Neural cell (in vitro differentiated cells): ENCODE data around the gene MMP14. TPM values are rescaled to one million over a fixed set of nuclear protein-coding genes. Genes with fewer than 3 reads are reported as not detected.

ENCODE experiments used
- H2AFZ ChIP-seq: fragments of 200-600, 300-800 bp; sonication (generic), shearing (Covaris generic); 2 replicates; pipeline ENCODE4 v1.6.0; 2014; ENCODE audit warnings: low read depth, mild to moderate bottlenecking, antibody characterized with exemption, low read length, moderate library complexity
- H3F3A ChIP-seq: fragments of 200-600 bp; shearing (Covaris generic); 2 replicates; pipeline ENCODE4 v1.6.1; 2016; ENCODE audit warnings: mild to moderate bottlenecking, moderate library complexity, mixed read lengths, antibody characterized with exemption, low read length; ENCODE audit not compliant: insufficient read depth, poor library complexity, severe bottlenecking
- H3K27ac ChIP-seq: fragments of 200-600, 300-800 bp; sonication (generic), shearing (Covaris generic); 2 replicates; pipeline ENCODE4 v1.5.1; 2014; ENCODE audit warnings: mild to moderate bottlenecking, low read length, moderate library complexity
- H3K27me3 ChIP-seq: fragments of 300-800, 200-600 bp; sonication (generic), shearing (Covaris generic); 2 replicates; pipeline ENCODE4 v1.6.0; 2014; ENCODE audit warnings: mild to moderate bottlenecking, low read depth, low read length, moderate library complexity; ENCODE audit not compliant: insufficient read depth
- H3K36me3 ChIP-seq: fragments of 300-800, 200-600 bp; sonication (generic), shearing (Covaris generic); 2 replicates; pipeline ENCODE4 v1.5.1; 2014; ENCODE audit warnings: mild to moderate bottlenecking, antibody characterized with exemption, low read length, moderate library complexity; ENCODE audit not compliant: insufficient read depth
- H3K4me2 ChIP-seq: fragments of 300-800, 200-600 bp; sonication (generic), shearing (Covaris generic); 2 replicates; pipeline ENCODE4 v1.6.0; 2014; ENCODE audit warnings: mild to moderate bottlenecking, low read length
- H3K4me3 ChIP-seq: fragments of 300-800, 200-600 bp; sonication (generic), shearing (Covaris generic); 2 replicates; pipeline ENCODE4 v1.5.1; 2014; ENCODE audit warnings: mild to moderate bottlenecking, low read length, moderate library complexity
- H3K79me2 ChIP-seq: fragments of 200-600 bp; shearing (Covaris generic); replicated peaks from 2 replicates; pipeline ENCODE4 v1.6.0; 2014; ENCODE audit warnings: mild to moderate bottlenecking, low read length, moderate library complexity; ENCODE audit not compliant: insufficient read depth
- H3K9ac ChIP-seq: fragments of 300-800, 200-600 bp; sonication (generic), shearing (Covaris generic); 2 replicates; pipeline ENCODE4 v1.6.1; 2016; ENCODE audit warnings: mild to moderate bottlenecking, low read length, mixed read lengths
- H3K9me2 ChIP-seq: fragments of 200-600 bp; shearing (Covaris generic); 2 replicates; pipeline ENCODE4 v1.6.1; 2016; ENCODE audit warnings: mild to moderate bottlenecking, low read length, mixed read lengths; ENCODE audit not compliant: insufficient read depth
- H3K9me3 ChIP-seq: fragments of 200-600, 300-800 bp; sonication (generic), shearing (Covaris generic); 2 replicates; pipeline ENCODE4 v1.6.1; 2016; ENCODE audit warnings: mild to moderate bottlenecking, mixed run types, low read length, moderate library complexity, mixed read lengths
- H4K20me1 ChIP-seq: fragments of 200-600 bp; shearing (Covaris generic); 2 replicates; pipeline ENCODE4 v1.6.1; 2016; ENCODE audit warnings: mild to moderate bottlenecking, mixed run types; ENCODE audit not compliant: insufficient read depth
- EP300 ChIP-seq: fragments of 450-650 bp; conservative IDR thresholded peaks from 2 replicates; pipeline ENCODE4 v1.6.1; 2014; ENCODE audit warnings: antibody characterized with exemption, mild to moderate bottlenecking, moderate library complexity; ENCODE audit not compliant: poor library complexity, severe bottlenecking
- EZH2 ChIP-seq: fragments of 200-600, 300-800 bp; shearing (Covaris generic), sonication (generic); IDR thresholded peaks from 2 replicates; pipeline ENCODE4 v1.6.1; 2014; ENCODE audit warnings: antibody characterized with exemption, low read length, borderline replicate concordance, mild to moderate bottlenecking; ENCODE audit not compliant: insufficient read depth, poor library complexity, severe bottlenecking
- MXI1 ChIP-seq: fragments of 450-650 bp; conservative IDR thresholded peaks from 2 replicates; pipeline ENCODE4 v1.6.1; 2014; ENCODE audit warnings: antibody characterized with exemption, mild to moderate bottlenecking; ENCODE audit not compliant: poor library complexity, severe bottlenecking
- POLR2AphosphoS5 ChIP-seq: IDR thresholded peaks from 2 replicates; pipeline ENCODE4 v1.6.1; 2012
- RAD21 ChIP-seq: fragments of 450-650 bp; conservative IDR thresholded peaks from 2 replicates; pipeline ENCODE4 v1.6.1; 2014; ENCODE audit warnings: antibody characterized with exemption, mild to moderate bottlenecking, moderate library complexity
- SMC3 ChIP-seq: fragments of 450-650 bp; conservative IDR thresholded peaks from 2 replicates; pipeline ENCODE4 v1.6.1; 2014; ENCODE audit warnings: antibody characterized with exemption, mild to moderate bottlenecking, moderate library complexity; ENCODE audit not compliant: poor library complexity
- TAF1 ChIP-seq: IDR thresholded peaks from 2 replicates; pipeline ENCODE4 v1.6.1; 2012; ENCODE audit warnings: low read depth
- polyA plus RNA-seq: library from polyadenylated mRNA; depleted of rRNA; stranded (reverse); fragments of >200 nt; gene quantifications from 2 replicates; pipeline ENCODE4 v1.2.3, GENCODE V29; 2014
- TF ChIP-seq, protein P1 (sequence below): IDR thresholded peaks from 2 replicates; pipeline ENCODE4 v1.6.1; 2012; ENCODE audit warnings: borderline replicate concordance
- TF ChIP-seq, protein P2 (sequence below): fragments of 450-650 bp; IDR thresholded peaks from 2 replicates; pipeline ENCODE4 v1.5.1; 2014; ENCODE audit warnings: antibody characterized with exemption, mild to moderate bottlenecking, moderate library complexity; ENCODE audit not compliant: poor library complexity, severe bottlenecking

MMP14 gene
- polyA plus RNA-seq, 1 donor from 2014 or later, result 1.5 TPM

GRCh38 chr14:22819151-22819988 lies 17.0 kb upstream of the MMP14 start:
- TF ChIP-seq RAD21, result no peak
- TF ChIP-seq POLR2AphosphoS5, result no peak
- TF ChIP-seq, protein P1, sequence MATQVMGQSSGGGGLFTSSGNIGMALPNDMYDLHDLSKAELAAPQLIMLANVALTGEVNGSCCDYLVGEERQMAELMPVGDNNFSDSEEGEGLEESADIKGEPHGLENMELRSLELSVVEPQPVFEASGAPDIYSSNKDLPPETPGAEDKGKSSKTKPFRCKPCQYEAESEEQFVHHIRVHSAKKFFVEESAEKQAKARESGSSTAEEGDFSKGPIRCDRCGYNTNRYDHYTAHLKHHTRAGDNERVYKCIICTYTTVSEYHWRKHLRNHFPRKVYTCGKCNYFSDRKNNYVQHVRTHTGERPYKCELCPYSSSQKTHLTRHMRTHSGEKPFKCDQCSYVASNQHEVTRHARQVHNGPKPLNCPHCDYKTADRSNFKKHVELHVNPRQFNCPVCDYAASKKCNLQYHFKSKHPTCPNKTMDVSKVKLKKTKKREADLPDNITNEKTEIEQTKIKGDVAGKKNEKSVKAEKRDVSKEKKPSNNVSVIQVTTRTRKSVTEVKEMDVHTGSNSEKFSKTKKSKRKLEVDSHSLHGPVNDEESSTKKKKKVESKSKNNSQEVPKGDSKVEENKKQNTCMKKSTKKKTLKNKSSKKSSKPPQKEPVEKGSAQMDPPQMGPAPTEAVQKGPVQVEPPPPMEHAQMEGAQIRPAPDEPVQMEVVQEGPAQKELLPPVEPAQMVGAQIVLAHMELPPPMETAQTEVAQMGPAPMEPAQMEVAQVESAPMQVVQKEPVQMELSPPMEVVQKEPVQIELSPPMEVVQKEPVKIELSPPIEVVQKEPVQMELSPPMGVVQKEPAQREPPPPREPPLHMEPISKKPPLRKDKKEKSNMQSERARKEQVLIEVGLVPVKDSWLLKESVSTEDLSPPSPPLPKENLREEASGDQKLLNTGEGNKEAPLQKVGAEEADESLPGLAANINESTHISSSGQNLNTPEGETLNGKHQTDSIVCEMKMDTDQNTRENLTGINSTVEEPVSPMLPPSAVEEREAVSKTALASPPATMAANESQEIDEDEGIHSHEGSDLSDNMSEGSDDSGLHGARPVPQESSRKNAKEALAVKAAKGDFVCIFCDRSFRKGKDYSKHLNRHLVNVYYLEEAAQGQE, result no peak
- TF ChIP-seq MXI1, result no peak
- no peak for TF ChIP-seq TAF1
- TF ChIP-seq EP300, result no peak
- Histone ChIP-seq H3K9me3 (no peaks in the 10 kb centered on the region), H3K27ac (no peak overlapping the region), H3K4me2 (no peak overlapping the region), H3F3A (no peaks in the 10 kb centered on the region), H4K20me1 (no peaks in the 10 kb centered on the region), H3K79me2 (no peaks in the 10 kb centered on the region), H3K36me3 (no peaks in the 10 kb centered on the region), H3K9ac (no peak overlapping the region), H3K27me3 (peaks cover 13% of the 10 kb centered on the region), H3K9me2 (no peaks in the 10 kb centered on the region), H3K4me3 (no peak overlapping the region), H2AFZ (no peak overlapping the region)

DNA sequence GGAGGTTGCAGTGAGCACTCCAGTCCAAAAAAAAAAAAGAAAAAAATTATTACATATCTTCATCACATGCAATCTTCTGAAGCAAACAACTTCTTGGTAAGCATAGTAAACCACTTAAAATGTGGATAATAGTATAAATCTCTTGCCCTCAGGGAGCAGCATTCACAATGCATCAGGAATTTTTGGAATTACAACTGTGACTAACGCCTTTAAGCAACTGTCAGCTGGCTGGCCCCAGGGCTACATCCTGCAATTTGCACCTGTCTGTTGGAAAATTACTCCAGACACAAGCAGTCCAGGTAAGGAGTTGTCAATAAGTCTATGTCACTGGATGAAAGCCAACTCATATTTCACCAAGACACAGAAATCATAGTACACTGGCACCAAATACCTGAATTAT lies 15.7 kb upstream of the MMP14 start:
- Histone ChIP-seq H3F3A (no peaks in the 10 kb centered on the region), H4K20me1 (no peaks in the 10 kb centered on the region), H3K9me3 (no peaks in the 10 kb centered on the region), H3K27me3 (peaks cover 13% of the 10 kb centered on the region), H2AFZ (no peak overlapping the region), H3K36me3 (no peaks in the 10 kb centered on the region), H3K4me3 (no peak overlapping the region), H3K4me2 (no peak overlapping the region), H3K9ac (no peak overlapping the region), H3K9me2 (no peaks in the 10 kb centered on the region), H3K27ac (no peak overlapping the region), H3K79me2 (no peaks in the 10 kb centered on the region)
- TF ChIP-seq RAD21, result no peak
- no peak for TF ChIP-seq EZH2

DNA sequence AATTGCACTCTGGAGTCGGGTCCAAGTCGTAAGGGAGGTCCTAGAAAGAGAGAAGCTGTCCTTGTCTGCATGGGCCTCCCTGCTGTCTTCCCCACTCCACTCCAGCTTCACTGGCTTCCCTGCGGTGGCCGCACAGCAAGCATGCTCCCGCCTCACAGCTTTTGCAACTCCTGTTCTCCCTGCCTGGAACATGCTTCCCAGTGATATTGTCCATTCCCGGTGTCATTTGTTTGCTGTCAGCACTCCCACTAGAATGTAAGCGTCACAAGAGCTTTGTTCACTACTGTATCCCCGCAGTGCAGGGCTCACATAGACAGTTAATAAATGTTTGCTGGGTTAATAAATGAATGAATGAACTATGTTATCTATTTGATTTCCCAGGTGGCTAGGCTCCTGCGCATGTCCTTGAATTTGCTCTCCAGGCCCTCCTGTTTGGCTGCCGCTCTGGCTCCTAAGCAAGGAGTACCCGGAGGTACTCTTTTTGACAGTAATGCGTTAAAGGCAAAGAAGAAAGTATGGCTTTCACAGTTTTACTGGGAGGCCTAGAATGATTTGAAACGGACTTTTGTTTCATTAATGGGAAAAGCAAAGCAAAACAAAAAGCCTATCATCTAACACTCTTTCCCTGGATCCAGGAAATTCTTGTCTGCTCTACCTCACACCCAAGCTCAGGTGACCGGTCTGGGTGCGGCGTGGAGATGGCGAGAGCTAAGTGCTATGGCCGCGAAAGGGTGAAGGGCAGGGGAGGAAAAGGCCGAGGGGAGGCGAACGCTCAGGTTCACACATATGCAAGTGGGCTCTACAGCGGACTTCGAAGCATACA lies 15.0 kb upstream of the MMP14 start:
- no peak overlapping the region for H3K9ac ChIP-seq
- H3K4me3 ChIP-seq, result no peak overlapping the region
- H3K27ac ChIP-seq, result no peak overlapping the region
- no peaks in the 10 kb centered on the region for H4K20me1 ChIP-seq
- H3K36me3 ChIP-seq, result no peaks in the 10 kb centered on the region
- H3K27me3 ChIP-seq, result peaks cover 13% of the 10 kb centered on the region
- H3K4me2 ChIP-seq, result no peak overlapping the region
- no peaks in the 10 kb centered on the region for H3K79me2 ChIP-seq
- TF ChIP-seq MXI1, result no peak
- TF ChIP-seq, protein P1, result no peak
- TF ChIP-seq EZH2, result no peak
- no peak for TF ChIP-seq TAF1
- TF ChIP-seq, protein P2, sequence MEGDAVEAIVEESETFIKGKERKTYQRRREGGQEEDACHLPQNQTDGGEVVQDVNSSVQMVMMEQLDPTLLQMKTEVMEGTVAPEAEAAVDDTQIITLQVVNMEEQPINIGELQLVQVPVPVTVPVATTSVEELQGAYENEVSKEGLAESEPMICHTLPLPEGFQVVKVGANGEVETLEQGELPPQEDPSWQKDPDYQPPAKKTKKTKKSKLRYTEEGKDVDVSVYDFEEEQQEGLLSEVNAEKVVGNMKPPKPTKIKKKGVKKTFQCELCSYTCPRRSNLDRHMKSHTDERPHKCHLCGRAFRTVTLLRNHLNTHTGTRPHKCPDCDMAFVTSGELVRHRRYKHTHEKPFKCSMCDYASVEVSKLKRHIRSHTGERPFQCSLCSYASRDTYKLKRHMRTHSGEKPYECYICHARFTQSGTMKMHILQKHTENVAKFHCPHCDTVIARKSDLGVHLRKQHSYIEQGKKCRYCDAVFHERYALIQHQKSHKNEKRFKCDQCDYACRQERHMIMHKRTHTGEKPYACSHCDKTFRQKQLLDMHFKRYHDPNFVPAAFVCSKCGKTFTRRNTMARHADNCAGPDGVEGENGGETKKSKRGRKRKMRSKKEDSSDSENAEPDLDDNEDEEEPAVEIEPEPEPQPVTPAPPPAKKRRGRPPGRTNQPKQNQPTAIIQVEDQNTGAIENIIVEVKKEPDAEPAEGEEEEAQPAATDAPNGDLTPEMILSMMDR, result no peak
- TF ChIP-seq RAD21, result no peak
- no peak for TF ChIP-seq SMC3
- no peak for TF ChIP-seq POLR2AphosphoS5
- TF ChIP-seq EP300, result no peak
- H3K9me2 ChIP-seq, result no peaks in the 10 kb centered on the region
- no peaks in the 10 kb centered on the region for H3F3A ChIP-seq
- H2AFZ ChIP-seq, result no peak overlapping the region
- no peaks in the 10 kb centered on the region for H3K9me3 ChIP-seq
